Stimulated activated CD8-positive, alpha-beta memory T cell treated with anti-CD3 and anti-CD28 coated beads, Interleukin-15, amount 100 ng/mL, for 1 hour (primary cell): Measurements from ENCODE around the gene ZNF335.
A peak's percentile ranks its signal among the peaks of the same experiment; 100 is the strongest.
"Not testable (repeated sequence)": the region's sequence is repeated elsewhere in the genome, so short reads cannot be mapped to it uniquely, and the experiment has no call there.

ENCODE experiments used
- DNase-seq: peaks from one replicate; pipeline ENCODE4 v3.0.0-alpha.2; 2020; ENCODE audit warnings: low read depth

ZNF335 gene

DNA sequence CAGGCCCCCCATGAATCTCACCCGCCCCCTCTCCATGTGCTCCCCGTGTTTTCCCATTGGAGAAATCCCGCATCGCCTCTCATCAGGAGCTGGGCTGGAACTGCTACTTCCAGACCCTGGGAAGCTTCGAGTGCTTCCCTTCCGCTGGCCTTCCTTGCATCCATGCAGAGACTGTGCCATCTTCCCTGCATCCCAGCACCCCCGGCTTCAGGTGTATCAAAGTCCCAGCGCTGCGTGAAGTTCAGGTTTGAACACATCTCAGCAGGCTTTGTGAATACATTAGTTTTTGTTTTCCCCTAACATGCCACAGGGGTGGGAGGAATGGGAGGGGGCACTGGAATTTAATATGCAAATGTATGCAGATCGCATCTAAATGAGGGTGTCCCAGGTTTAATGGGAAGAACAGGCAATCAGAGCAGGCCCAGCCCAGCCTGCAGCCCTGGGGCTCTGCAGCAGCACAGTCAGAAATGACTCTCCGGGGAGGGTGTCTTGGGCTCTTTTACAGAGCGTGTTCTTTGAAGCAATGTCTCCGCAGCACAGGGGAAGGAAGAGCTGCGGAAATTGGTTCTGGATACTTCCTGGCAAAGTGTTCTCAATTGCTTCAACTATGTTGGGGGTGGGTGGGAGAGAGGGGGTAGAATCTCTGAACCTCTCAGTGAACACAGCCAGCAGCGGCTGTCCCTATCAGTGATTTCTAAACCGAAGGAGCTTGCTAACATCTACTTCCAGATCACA is 28.4 kb upstream of the ZNF335 start:
- no peak for DNase-seq

DNA sequence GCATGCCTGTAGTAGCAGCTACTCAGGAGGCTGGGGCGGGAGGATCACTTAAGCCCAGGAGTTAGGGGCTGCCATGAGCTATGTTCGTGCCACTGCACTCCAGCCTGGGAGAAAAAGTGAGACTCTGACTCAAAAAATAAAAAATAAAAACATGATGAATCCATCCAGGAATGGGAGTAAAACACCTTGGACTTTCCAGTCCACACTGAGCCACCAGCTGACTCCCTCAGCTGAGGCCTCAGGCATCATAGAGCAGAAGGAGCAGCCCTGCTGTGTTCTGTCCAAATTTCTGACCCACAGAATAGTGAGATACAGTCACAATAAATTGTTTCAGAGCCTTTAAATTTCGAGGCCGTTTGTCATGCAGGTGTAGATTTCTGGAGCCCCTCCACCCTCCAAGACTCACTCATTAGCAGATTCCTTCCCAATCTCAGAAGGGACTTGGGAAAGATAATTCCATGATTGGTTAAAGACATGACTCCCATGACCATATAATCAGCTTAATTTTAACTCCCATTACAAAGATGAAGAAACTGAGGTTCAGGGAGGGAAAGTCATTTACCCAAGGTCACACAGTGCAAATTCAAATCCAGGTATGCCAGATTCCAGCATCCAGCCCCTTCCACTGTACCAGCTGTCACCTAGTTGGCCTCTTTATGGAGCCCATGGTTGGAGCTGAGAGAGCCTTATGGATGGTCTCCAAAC is 27.7 kb upstream of the ZNF335 start:
- no peak for DNase-seq

DNA sequence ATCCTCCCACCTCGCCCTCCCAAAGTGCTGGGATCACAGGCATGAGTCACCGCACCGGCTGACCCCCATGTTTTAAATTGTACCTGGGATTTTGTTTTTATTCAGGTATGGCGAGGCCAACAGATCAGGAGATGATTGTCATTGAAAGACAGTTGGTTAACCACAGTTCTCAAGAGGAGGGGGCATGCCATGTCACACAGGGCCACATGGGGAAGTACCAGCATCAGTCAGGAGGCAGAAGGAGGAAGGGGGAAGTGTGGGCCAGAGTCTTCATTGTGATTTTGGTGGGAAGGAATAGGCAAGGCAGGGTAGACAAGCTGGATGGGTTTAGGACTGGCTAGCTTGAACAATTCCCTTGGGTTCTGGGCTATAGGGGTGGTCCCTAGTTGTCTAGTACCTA is 26.8 kb upstream of the ZNF335 start:
- no peak for DNase-seq

DNA sequence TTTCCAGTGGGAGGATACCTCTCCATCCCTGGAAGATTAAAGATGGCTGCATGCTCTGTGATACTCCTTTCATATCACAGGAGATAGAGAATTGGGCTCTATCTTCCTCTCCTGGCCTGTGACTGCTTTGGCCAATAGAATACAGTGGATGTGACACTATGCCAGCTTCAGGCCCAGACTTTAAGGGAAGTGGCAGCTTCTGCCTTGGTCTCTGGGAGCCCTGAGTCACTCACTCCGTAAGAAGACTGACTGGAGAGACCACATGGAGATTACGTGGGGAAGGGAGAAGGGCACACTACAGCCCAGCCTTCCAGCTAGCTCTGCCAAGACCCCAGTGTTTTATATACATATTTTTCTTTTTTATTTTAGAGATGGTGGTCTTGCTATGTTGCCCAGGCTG is 26.3 kb upstream of the ZNF335 start:
- DNase-seq, result no peak

DNA sequence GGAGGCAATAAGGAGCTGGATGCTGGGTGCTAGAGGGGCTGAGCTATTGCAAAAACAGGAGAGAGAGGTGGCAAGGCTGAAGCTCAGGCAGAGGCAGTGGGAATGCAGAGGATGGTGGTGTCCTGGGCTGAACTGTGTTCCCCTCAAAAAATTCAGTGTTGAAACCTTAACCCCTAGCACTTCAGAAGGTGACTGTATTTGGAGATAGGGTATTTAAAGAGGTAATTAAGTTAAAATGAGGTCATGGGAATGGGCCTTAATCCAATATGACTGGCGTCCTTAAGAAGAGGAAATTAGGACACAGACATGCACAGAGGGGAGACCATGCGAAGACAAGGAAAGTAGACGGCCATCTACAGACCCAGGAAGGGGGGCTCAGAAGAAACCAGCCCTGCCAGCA is 25.2 kb upstream of the ZNF335 start:
- DNase-seq, result no peak

DNA sequence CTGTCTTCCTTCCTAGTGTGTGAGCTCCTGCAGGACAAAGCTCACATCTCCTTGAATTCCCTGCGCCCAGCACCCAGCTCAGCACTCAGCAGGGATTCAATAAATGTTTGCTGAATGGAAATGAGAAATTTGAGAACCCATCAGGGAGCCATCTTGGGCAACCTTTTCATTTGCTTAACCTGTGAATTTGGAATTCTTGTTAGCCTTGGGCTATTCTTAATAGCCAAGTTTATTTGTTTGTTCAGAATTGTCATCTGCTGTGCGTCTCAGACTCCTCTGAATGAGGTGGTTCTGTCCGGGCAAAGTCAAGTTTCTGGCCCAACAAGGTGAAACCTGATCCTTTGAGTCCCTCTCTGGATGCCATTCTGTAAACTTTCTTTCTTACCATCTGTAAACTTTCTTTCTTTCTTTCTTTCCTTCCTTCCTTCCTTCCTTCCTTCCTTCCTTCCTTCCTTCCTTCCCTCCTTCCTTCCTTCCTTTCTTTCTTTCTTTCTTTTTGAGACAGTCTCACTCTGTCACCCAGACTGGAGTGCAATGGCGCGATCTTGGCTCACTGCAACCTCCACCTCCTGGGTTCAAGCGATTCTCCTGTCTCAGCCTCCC is 23.6 kb upstream of the ZNF335 start:
- DNase-seq, result not testable (repeated sequence)

DNA sequence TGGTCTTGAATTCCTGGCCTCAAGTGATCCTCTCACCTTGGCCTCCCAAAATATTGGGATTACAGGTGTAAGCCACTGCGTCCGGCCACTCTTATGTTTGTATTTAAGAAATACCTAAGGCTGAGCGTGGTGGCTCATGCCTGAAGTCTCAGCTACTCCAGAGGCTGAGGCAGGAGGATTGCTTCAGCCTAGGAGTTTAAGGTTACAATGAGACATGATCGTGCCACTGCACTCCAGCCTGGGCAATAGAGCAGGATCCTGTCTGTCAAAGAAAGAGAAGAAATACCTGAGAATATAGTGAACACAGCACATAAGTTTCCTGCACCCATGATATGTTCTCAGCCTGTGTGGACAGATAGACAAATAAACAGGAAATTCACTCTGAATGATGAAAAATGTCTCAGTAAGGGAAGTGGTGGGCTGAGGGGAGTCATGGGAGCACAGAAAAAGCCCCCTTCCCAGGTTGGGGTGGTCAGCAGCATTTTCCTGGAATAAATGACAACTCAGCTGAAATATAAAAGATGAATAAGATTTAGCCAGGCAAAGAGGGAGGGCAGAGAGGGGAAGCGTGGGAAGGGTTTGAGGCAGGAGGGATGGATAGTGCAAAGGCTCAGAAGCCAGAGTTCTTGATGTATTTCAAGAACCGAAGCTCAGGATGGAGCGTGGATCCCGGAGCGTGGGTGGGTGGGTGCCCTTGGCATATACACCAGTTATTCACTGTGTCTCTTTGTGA is 22.9 kb upstream of the ZNF335 start:
- no peak for DNase-seq

DNA sequence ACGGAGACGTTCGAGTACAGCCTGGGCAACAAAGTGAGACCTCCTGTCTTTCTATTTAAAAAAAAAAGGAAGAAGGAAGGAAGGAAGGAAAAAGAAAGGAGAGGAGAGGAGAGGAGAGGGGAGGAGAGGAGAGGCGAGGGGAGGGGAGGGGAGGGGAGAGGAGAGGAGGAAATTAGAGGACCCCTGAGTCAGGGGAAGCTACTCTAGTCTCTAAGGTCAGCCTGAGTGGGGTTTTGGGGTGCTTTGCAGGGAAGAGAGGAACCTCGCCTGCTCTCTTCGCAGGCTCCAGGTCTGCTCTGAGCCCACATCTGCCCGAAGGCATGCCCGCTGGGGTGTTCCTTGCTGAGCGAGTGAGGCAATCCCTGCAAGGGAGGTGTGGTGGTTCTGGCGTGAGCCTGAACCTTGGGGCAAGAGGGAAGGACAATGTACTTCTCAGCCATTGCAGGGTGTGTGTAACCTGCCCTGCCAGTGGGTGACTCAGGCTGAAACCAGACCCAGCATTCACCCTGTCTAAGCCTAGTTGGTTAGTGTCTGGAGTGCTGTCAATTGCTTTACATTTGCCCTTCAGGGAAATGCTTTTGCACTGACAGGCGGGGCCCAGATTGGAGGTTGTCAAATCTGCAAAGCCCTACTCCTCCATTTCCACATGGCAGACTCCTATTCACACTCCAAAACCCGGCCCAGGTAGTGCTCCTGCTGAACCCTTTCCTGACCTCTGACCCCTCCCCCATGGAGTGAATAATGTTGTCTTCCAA is 21.4 kb upstream of the ZNF335 start:
- no peak for DNase-seq

DNA sequence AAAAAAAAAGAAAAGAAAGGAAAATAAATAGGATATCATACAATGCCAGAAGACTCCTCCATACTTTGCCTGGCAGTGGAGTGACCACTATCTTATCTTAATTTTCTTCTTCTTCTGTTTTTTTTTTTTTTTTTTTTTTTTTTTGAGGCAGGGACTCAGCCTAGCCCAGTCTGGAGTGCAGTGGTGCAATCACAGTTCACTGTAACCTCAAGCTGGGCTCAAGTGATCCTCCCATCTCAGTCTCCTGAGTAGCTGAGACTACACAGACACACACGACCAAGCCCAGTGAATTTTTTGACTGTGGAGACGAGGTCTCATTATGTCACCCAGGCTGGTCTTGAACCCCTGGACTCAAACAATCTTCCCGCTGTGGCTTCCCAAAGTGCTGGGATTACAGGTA is 19.6 kb upstream of the ZNF335 start:
- no peak for DNase-seq

DNA sequence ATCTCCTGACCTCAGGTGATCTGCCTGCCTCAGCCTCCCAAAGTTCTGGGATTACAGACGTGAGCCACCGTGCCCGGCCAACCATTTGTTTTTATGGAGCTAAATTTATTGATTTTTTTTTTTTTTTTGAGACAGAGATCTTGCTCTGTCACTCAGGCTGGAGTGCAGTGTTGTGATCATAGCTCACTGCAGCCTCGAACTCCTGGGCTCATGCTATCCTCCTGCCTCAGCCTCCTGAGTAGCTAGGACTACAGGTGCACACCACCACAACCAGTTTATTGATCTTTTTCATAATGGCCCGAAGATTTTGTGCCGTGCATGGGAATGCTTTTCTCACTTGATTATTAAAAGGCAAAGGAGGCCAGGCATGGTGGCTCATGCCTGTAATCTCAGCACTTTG is 16.8 kb upstream of the ZNF335 start:
- DNase-seq, result not testable (repeated sequence)

DNA sequence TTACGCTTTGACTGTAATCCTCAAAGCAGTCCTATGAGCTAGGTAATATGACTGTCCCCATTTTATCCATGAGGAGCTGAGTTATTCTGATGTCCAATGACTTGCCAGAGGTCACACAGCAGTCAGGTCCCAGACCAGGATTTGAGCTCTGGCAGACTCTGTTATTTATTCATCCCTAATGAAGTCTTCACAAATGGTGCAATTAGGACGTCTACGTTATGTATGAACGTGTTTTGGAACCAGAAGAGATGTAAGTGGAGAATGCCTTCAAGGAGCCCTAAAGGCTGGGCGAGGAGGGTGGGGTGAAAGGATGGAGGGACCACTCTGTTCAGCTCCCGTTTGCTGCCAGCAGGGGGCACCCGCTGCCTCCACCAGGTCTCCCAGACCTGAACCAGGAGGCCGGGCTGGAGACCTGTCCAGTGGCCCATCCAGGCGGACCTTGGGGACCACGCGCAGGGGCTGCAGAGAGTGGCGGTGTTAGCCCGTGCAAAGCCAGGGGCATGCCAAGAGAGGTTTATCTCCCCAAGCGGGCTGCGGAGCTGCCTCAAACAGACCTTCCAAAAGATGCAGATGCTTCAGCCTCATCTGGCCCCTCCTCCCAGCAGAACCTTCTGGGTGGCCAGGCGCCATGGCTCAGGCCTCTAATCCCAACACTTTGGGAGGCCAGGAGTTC is 15.2 kb upstream of the ZNF335 start:
- DNase-seq, result peak; percentile 68

DNA sequence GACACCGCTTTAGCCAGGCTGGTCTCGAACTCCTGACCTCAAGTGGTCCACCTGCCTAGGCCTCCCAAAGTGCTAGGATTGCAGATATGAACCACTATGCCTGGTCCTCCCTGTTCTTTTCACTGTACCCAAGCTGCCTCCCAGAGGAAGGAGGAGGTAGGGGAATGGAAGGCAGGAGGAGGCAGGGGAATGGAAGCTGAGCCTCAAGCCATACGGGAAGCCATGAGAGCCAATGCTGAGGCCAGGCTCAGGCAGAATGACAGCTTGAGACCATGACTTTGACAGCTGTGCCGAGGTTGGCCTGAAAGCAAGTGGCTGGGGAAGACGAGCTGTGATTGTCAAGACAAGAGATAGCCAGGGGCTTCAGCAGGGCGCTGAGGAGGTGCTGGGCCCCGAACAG is 13.6 kb upstream of the ZNF335 start:
- DNase-seq, result no peak

DNA sequence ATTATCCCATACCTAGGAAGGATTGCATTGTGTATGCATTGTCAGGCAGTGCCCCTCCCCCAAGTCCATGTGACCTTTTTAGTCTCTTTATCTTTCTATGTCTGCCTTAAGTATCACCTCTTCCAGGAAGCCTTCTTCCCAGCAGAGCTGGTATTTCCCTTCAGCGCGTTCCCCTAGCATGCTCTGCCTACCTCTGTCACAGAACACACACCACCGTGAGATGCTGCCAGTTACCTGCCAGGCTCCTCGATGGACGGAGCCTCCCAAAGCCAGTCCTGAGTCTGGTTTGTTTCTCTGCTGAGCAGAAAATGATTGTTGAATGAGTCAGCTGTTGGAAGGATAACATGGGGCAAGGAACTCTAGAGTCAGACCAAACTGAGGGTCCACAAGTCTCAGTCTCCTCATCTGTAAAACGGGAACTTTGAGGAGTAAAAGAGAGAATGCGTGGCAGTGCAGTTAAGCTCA is 11.3 kb upstream of the ZNF335 start:
- DNase-seq, result no peak

DNA sequence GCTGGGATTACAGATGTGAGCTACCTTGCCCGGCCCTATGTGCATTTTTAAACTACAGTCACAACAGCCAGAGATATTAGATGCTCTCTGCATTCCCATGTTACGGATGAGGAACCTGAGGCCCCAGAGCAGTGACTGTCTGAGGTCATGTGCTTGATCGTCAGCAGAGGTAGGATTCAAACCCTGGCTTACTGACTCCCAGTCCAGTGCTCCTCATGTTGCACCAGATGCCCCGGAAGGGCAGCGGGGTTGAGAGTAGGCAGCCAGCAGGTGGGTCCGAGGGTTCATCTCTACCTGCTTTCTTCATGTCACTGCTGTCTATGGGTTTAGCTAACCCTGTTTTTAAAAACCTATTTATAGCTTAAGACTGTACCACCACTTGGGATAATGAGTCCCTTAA is 9.3 kb upstream of the ZNF335 start:
- no peak for DNase-seq

DNA sequence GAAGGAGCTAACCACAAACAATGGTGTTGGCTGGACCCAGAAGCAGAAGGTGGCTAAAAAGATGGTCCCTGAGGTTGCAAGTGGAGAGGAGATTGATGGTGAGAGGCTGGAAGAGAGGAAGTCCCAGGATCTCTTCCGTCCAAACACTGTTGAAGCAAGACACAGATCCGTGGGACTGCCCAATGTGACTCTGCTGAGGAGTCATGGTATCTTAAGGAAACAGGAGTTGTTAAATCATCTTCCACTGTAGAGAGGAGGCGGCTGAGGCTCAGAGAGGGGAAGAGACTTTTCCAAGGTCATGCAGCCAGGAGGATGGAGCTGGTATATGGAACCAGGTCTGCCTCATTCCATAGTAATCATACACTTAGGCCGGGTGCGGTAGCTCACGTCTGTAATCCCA is 4.1 kb upstream of the ZNF335 start:
- no peak for DNase-seq

DNA sequence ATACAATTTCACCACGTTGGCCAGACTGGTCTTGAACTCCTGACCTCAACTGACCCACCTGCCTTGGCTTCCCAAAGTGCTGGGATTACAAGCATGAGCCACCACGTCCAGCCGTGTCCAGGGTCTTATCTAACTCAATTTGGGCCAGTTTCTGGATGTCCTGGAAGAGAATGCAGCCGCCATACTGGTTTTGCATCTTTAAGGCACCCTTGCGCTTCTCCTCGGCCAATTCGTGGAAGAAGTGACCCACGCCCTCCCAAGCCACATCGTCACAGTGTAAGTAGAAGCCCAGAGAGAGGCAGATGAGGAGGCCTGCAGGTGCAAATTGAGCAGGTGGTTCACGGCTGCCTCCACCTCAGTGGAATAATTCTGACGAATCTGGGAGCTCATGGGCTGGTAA is 3.7 kb upstream of the ZNF335 start:
- no peak for DNase-seq

DNA sequence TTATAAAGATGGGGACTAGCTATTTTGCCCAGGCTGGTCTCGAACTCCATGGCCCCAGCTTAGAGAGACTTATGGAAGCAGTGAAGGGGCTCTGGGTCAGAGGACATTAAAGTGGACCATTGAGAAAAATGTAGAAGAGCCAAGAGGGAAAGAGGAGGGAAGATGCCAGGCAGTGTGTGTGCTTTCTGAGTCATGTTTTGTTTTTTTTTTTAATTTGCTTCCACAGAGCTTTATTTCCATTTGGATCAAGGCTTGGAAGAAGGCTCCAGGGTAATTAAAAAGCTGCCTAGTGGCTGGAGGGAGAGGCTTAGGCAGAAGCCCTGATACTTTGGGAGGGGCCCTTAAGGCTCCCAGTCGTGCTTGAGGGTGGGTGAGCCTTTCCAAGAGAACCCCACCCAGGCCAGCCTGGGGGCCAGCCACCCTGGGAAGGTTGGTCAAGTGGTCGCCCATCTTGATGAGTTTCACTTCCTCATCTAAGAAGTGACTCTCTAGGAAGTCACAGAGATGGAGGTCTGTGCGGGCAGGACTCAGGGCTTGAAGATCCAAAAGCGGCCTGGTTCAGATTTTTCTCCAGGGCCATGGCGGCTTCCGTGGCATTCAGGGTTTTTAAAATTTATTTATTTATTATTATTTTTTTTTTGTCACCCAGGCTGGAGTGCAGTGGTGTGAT is 3.0 kb upstream of the ZNF335 start:
- DNase-seq, result no peak

DNA sequence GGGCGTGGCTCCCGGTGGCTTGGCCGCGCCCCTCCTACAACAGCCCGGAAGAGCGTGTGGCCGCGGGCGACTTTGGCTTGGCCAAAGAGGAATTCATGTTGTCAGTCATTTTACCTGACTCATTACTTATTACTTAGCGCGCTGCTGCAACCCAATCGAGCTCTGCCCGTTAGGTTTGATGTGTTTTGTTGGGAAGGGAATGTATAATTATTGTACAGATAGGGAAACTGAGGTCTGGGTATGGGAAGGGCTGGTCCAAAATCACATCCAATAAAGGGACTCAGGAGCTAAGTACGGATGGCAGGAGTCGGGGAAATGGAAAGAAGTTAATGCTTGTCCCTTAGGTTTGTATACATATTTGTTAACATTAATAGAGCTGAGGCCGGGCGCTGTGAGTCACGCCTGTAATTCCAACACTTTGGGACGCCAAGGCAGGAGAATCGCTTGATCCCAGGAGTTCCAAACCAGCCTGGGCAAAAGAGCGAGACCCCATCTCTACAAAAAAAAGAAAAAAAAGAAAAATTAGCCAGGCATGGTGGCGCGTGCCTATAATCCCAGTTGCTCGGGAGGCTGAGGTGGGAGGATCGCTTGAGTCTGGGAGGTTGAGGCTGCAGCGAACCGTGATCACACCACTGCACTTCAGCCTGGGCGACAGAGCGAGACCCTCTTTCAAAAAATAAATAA is 639 bp upstream of the ZNF335 start:
- DNase-seq, result no peak

DNA sequence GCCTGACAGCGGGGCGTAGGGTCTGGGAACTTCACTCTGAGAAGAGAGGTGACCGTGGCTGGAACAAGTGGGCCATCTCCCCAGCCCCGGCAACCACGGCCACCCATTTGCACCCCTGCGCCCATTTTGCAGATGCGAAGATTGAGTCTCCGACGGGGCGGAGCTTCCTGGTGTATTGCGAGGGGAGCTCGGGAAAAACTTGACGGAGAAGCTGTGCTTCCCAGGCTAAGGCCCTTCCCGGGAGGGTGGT is 653 bp downstream of the ZNF335 start:
- DNase-seq, result no peak

DNA sequence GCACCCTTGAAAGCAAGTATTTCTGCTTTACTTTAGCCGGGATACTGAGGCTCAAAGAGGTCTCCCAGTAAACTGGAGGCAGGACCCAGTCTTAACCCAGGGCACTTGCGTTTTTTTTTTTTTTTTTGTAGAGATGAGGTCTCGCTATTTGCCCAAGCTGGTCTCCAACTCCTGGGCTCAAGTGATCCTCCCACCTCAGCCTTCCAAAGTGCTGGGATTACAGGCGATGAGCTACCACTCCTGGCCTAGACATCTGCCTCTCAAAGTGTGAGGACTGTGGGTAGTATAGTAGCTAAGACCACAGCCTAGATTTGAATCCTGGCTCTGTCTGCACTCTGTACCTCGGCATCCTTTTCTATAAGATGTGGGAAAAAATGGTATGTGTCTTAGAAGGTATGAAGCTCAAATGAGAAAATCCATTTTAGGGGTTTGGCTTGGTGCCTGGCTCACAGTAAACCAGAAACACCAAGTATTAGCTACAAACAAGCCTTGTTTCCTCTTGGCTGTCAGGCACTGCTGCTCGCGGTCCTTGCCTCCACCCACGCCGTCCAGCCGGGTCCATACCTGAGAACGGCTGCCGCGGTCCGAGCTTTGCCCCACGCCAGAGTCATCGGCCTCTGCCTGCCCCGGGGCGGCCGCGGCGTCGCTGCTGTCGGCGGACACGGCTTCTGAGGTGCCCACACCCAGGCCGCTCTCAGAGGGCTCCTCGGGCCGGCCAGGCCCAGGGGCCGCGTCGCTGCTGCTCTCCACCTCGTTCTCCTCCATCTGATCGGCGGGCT is 1.2 kb downstream of the ZNF335 start:
- no peak for DNase-seq
